Dermis blood vessel endothelial cell (primary cell): ENCODE measurements around the gene DGKI. TPM values are rescaled to one million over a fixed set of nuclear protein-coding genes. Genes with fewer than 3 reads are reported as not detected.

Source experiments
- DNase-seq: peaks from one replicate; pipeline ENCODE4 v3.0.0; 2010
- total RNA-seq: library from RNA; depleted of rRNA; stranded (reverse); fragments of >200 nt; gene quantifications from 2 replicates; pipeline ENCODE4 v1.2.3, GENCODE V29; 2014

DGKI gene
- total RNA-seq, 1 donor from 2014 or later, result 3.9 TPM

DNA sequence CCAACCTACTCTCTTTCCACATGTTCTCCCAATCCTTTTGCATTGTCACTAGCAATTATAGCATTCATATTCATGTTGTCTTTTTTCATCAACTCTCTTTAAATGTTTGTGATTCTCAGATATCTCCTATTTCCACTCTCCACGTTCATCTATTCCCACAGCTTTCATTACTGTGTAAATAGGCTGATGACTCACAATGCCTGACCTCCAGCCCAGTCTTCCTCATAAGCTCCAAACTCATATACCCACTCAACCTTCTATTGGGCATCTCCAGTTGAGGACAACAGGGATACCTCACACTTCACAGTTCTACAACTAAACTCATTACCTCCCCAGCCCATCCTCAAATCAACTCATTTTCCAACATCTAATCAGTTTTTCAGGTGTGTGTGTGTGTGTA lies 194.1 kb downstream of the DGKI start:
- DNase-seq, result no peak

DNA sequence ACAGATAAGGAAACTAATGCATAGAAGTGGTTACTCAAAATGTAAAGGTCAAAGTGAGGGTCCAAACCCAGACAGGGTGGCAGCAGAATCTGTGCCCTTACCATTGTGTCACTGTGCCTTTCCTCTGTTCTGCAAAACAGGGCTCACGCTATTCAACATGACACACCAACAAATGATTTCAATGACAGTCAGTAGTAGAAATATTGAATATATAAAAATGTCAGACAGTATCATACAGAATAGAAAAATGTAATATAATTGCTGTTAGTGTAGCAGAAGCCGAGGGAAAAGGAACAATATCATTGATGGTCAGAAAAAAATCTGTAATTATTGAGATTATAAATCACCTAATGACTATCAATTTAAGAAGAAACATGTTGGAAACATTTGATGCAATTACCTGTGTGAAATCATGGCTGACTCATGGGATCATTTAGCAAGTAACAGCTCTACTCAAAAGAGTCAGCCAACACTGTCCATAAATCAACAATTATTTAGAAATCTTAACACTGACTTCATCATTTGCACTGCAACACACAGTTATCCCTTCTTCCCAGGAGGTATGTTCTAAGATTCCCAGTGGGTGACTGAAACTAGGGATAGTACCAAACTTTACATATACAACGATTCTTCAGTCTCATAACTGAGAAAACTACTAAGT lies 198.7 kb downstream of the DGKI start:
- DNase-seq, result no peak

- no peak for DNase-seq
Observed at GRCh38 chr7:137642472-137642871, 204.3 kb downstream of the DGKI start.

DNA sequence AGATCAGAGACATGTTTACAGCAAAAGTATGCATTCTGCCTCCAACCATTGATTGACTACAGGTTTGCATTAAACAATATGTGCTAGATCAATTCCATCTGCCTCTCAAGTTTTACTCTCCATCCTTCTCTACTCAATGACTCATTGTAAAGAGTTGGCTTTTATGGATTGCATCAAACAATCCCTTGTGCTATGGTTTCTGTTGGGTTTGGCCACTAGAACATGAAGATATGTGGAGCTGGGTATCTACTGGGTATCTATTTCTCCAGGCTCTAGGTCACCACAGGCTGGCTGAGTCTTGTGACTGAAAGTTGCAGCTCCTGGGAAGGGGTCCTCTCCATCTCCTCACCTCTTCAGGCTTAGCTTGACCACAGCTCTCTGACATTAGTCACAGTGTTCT lies 204.7 kb downstream of the DGKI start:
- no peak for DNase-seq

GRCh38 chr7:137636376-137636775 lies 210.4 kb downstream of the DGKI start:
- no peak for DNase-seq

- DNase-seq, result no peak
Observed at GRCh38 chr7:137635874-137636273, 210.9 kb downstream of the DGKI start.

- no peak for DNase-seq
Observed at GRCh38 chr7:137635132-137635531, 211.6 kb downstream of the DGKI start.

- DNase-seq, result no peak
Observed at GRCh38 chr7:137634356-137634755, 212.4 kb downstream of the DGKI start.

GRCh38 chr7:137633133-137633532 lies 213.6 kb downstream of the DGKI start:
- no peak for DNase-seq

DNA sequence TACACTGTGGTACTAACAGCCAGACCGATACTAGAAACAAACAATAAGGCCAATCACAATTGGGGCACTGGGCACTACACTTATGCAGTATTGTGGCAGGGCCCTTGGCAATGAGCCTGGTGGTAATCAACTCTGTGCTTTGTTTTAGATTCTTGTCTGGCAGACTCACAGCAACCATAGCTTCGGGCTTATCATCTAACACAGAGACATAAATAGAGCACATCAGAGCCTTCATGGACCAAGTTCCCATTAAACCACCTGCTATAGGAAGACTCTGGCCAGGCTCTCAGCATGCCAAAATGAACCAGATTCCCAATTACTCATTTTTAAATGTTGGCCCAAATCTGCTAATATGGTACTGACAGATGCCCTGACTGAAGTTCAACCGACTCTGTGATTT lies 218.6 kb downstream of the DGKI start:
- DNase-seq, result peak; percentile 19

DNA sequence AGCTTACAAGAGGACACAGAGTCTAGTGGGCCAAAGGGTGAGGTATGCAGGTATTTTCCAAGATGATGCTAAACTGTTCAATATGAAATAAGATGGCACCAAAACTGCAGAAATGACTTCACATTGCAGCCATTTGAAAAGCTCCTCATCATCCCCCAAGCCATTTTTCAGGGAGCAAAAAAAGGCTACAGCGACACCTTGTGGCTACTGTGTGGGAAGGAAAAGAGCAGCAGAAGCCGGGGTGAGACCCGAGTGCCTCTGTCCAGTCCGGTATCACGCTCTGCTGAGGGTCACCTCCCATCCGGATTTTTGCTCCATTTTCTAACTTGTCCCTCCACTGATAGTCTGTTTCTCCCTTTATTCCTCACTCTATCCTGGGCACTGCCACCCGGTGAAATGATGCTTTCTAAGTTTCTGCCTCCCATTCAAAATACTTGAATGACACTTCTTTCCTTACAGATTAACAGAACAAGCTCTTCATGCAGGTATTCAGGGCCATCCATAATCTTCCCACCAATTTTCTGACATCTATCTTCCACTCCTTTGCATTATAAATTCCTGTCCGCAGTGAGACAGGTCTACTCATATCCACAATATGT lies 220.2 kb downstream of the DGKI start:
- peak; percentile 73 for DNase-seq

DNA sequence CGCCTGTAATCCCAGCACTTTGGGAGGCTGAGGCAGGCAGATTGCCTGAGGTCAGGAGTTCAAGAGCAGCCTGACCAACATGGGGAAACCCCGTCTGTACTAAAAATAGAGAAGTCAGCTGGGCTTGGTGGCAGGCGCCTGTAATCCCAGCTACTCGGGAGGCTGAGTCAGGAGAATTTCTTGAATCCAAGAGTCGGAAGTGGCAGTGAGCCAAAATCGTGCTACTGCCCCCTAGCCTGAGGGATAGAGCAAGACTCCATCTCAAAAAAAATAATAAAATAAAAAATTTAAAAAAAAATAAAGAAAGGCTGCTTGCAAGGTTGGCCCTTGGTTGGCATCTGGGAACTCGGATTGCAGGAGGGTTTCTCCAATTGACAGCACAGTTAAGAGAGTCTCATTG lies 221.6 kb downstream of the DGKI start:
- peak; percentile 50 for DNase-seq

GRCh38 chr7:137619181-137619580 lies 227.6 kb downstream of the DGKI start:
- DNase-seq, result no peak

- DNase-seq, result no peak
Observed at GRCh38 chr7:137618748-137619147, 228.0 kb downstream of the DGKI start.

DNA sequence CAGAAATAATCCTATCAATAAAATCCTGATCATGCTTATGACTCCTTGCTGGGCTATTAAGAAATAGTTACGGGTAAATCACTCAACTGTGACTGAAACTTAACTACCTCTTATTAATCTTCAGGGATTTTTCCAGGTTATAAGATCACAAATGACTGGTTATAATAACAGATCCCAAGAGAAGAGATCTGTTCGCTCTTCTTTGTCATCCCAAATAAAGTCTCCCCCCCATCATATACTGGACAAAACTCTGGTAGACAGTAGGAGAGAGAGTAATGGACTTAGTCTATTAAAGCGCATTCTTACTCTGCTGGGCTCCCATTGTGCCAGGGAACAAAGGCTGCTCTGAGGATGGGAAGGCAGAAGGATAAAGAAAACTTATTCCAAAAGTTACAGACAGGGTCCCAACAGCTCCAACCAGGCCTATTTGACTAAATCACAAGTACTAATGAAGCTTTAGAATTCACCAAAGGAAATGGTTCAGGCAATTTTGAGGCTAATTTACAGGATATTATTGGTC lies 233.7 kb downstream of the DGKI start:
- no peak for DNase-seq

DNA sequence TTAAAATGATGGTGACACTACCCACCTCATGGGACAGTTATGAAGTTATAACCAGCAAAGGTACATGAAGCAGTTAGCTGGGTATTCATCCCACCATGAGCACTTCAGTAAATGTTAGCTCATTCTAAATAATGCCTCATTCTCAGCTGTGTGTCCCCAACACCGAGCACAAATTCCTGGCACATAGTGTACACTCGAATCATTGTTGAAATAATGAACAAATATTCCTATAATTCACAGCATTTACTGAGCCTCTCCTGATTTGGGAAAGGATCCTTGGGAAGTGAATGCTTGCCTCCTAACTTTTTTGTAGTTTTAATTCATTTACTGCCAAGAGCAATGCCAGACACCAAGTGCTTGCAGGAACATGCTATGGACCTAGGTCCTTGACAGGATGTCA lies 235.2 kb downstream of the DGKI start:
- no peak for DNase-seq

DNA sequence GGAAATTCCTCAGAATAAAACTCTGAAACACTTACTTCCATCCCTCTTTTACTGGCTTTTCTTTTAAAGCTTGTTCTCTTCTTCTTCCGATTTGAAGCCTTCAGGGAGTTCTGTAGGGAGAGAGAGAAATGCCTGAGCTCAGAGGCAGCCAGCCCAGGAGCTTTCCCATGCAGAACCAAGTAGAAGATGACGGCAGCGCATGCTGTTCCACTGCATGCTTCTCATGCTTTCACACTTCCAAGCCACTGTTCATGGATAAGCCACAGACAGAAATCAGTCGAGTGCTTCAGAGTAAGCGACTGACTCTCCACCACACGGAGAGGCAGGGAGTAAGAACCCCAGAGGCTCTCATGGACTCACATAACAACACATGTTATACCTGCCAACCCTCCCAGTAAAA lies 237.3 kb downstream of the DGKI start:
- no peak for DNase-seq

- peak; percentile 72 for DNase-seq
Observed at GRCh38 chr7:137606061-137606674, 240.6 kb downstream of the DGKI start.

DNA sequence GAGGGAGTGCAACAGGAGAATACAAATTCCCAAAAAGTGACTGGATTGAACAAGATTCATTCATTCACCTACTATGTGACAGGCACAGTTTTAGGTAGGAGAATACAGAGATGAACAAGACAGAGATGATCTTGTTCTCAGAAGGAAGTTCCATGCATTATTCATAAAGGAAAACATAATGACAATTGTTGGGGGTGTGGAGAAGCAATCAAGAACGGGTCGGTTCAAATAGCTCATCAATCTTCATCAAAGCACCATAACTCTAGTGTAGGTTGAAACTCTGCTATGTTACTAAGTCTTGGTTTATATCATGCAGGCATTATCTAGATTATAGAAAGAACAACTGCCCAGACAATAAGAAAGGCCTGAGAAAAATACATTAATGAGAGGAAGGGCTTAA lies 243.7 kb downstream of the DGKI start:
- DNase-seq, result no peak

- DNase-seq, result no peak
Observed at GRCh38 chr7:137601642-137602041, 245.1 kb downstream of the DGKI start.

GRCh38 chr7:137597856-137598255 lies 248.9 kb downstream of the DGKI start:
- DNase-seq, result no peak

DNA sequence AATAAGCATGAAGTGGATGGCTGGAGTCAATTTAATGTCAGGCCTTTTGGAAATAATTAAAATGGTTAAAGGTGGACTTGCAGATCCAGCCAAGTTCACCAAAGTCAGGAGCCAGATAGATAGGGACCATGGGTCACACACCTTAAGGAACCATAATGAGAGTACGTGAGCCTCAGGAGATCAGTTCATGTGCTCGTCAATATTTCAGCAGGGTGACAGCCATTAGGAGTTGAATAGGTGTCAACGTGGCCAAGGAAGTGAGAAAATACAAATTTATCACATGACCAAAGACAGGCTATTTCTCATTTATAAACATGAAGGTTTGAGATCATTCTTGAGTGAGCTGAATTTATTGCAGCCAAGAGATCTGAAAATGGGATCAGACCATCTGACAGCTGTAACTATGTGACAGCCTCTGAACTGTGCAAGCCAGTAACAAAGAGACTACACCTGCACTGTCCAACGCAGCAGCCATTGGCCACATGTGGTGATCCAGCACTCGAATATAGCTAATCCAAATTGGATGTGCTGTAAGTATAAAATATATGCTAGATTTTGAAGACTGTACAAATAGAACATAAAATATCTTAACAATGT lies 253.6 kb downstream of the DGKI start:
- DNase-seq, result no peak

DNA sequence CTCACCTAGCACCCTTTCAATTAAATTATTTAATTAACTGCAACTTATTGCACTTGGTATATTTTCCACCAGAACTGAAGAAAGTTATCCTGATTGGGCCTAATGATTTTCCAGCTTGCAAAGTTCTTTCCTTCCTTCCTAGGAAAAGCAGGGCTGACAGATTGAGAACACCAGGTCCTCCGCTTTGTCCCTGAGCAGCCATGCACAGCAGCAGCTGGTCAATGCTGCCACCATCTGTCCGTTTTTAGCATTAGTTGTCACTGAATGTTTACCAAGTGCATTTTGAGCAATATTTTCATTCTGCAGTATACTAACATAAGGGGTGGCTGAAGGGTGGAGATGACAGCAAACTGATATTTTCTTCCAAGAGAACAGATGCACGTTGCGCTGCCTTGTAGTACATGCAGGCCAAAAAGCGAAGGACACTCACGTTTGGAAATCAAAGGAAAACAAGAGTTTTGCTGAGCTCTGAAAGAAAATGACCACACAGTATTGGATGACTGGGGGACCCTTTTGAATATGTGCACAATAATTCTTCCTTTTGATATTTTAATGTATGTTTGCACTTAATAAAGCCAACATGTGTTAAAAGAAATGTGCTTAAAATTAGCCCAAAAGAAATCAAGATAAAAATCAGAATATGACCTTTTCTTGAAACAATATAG lies 254.4 kb downstream of the DGKI start:
- DNase-seq, result peak; percentile 87
